HG02852 (cell line): ENCODE results near the gene SMAD1.

Source experiments
- ATAC-seq: cut with Tn5 transposase; IDR thresholded peaks from one replicate; pipeline ENCODE4 v1.9.1; 2021; ENCODE audit warnings: mild to moderate bottlenecking, moderate library complexity; ENCODE audit not compliant: unreplicated experiment

SMAD1 gene

DNA sequence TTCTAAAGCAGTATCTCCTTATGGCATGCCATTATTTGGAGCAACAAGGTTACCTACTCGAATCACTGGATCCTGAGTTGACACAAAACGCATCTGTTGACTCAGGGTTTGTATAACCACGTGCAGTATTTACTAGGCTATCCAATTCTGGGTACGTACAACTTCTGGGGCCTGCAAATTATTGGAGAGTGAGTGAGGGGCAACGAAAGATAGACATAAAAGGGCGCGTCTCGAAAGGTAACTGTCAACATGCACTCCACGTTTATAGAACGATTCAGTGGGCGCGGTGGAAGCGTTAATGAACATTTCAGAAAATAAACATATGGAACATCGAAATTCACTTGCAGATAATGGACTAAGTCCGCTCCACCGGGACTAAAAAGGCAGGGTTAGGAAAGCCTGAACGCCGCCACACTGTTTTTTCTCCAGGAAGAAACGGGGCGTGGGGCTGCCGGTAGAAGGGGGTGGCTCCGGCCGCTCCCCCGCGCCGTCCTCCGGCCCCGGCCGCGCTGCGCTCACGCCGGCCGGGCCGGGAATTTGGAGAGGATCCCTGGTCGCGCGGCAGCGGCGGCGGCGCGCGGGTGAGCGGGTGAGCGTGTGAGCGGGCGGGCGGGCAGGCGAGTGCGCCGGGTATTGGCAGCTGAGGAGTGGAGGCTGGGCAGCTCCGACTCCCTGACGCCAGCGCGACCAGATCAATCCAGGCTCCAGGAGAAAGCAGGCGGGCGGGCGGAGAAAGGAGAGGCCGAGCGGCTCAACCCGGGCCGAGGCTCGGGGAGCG lies at the start of gene SMAD1:
SMAD1 (plus strand) TSS at position 690 of the 778 bp plus-strand sequence. CDS start 32,761 bp downstream, outside the sequence.
- ATAC-seq, result peak; percentile 53

DNA sequence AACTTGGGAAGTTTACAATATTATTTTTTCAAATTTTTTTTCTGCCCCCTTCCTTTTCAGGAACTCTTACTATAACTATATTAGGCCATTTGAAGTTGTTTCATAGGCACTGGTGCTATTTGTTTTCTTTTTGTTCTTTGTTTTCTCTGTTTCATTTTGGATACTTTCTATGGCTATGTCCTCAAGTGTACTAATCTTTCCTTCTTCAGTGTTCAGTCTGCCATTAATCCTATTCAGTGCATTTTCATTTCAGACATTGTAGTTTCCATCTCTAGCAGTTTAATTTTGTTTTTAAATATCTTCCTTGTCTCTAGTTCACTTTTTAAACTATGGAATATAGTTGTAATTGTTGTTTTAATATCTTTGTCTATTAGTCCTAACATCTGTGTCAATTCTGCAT lies 48.0 kb upstream of the SMAD1 start:
- no peak for ATAC-seq

DNA sequence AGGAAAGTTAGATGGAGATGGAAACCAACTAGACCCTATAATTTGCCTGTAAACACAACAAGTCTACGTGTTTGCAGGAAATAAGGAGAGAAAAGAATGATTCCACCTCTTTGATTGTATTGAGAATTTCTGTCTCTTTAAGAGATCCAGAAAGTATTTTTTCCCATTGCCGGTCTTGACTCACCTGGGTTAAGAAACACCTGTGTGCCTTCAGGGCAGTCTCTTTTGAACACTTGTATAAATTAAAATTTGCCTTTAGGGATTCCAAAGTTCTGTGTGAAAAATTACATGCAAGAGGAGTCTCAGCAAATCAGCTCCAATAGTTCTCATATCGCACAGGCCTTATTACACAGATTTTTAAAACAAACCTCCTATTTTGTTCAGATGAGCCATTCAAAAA lies 46.0 kb upstream of the SMAD1 start:
- no peak for ATAC-seq

DNA sequence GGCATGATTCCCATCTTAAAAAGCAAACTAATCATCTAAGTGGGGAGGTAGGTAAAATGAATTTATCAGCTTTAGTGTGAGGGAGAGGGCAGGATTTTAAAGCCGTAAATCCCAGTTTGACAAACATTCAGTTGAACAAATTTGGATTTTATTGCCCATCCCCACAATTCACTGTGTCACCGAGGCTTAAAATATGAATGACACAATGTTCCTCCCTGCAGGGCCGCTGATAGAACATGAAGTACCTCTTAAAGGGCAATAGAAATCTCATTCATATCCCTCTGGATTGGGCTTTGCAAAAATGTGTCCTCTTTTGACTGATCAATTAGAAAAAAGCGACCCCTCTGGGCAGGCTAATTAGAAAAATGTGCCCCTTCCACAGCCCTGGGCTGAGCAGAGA lies 45.5 kb upstream of the SMAD1 start:
- no peak for ATAC-seq

DNA sequence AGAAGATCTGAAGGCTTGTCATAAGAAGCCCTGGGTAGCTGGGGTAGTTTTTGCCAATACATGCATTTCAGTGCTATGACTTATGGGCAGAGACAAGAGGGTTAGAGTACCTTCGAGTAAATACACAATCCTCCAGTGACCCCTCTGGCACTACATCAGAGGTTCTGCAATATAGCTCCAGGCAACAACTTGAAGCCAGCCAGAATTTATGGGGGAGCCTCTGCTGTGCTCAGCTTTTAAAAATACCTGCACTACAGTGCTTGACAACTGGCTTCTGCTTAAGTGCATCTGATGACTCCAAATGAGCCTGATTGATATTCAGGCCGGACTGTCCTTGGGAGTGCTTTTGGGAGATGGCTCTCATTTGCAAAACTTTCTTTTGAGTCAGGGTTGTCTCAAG lies 44.9 kb upstream of the SMAD1 start:
- ATAC-seq, result no peak

DNA sequence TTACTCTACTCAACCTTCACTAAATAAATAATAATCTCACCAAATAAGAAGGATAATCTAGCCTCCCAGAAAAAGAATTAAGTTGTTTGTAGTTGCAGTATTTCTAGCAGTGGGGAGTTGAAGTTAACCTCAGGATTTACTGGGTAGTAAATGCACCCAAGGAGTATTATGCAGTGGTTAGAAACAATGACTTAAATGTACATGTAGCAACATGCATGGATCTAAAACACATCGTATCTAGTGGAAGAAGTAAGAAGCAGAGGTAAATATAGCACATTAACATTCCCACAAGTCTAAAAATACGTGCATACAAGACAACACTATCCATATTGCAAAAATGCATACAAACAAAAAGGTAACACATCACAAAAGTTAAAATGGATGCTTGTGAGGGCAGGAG lies 44.2 kb upstream of the SMAD1 start:
- no peak for ATAC-seq

DNA sequence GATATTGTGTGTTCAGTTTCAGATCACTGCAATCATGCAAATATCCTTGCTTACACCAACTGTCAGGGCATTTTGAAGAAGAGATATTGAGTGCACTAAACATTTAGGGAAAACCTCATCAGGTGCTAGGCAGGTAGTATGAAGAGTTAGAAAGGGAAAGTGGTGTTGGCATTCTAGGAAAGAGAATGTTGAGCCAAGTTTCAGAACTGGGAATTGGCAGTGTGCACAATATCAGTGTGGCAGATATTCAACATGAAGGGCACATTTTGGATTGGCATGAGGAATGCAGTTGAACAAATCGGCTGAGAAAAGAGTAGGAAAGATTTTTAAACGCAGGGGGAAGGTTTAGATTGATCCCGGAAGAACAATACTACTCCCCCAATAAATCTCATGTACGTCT lies 43.4 kb upstream of the SMAD1 start:
- no peak for ATAC-seq

DNA sequence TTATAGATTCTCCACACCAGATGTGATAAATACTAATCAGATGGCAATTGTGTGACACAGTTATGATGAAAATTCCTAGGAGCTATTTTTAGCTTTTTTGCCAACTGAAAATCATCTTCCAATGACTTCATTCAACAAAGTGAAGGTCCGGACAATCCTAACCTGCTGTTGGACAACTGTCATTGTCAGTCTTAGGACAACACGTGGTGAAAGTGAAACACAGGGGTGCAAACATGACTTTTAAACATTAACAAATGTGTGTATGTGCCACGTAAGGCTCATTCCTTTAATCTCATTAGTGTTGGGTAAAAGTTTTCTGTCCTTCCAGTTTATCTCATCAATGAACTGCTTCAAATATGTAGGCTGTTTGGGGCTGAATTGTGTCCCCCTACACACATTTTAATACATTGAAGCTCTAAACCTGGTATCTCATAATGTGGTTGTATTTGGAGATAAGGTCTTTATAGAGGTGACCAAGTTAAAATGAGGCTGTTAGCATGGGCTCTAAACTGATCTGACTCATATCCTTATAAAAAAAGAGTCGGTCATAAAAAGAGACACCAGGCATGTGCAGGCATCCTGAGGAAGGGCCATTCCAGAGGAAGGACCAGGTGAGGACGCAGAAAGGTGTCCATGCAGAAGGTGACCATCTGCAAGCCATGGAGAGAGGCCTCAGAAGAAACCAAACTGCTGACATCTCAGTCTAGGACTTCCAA lies 41.2 kb upstream of the SMAD1 start:
- no peak for ATAC-seq

DNA sequence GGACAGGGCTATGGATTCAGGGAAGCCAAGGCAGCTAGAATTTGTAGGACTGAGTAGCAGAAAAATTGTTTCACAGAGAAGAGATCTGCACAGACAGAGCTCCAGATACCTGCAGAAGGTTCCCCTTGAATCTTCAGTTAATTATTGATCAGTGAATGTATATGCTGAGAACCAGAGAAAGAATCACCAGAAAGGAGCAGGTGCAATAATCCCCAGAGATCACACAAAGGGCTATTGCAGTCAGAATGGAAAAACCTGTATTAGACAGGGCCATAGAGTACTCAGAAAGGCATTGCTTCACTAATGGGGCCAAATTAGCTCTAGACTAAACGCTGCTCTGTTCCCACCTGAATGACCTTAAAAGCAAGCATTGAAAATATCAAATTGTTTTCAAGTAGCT lies 35.5 kb upstream of the SMAD1 start:
- no peak for ATAC-seq

DNA sequence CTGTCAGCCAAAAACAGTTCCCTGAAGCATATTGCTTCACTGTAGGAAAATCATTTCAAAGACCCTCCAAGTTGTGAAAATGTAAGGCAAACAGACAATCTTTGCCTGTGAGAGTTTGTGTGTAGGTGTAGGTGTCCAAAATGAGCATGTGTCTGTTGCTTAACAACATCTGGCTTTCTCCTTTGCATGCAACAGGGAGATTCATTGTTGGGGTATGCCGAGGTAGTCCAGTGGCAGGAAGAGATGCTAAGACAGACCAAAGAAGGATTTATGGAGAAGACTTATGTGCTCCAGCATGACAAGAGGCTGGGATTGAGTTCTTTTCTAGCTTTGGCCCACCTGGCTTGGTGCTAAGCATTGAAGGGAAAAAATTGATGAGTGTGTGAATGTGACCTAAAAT lies 29.8 kb upstream of the SMAD1 start:
- ATAC-seq, result no peak

DNA sequence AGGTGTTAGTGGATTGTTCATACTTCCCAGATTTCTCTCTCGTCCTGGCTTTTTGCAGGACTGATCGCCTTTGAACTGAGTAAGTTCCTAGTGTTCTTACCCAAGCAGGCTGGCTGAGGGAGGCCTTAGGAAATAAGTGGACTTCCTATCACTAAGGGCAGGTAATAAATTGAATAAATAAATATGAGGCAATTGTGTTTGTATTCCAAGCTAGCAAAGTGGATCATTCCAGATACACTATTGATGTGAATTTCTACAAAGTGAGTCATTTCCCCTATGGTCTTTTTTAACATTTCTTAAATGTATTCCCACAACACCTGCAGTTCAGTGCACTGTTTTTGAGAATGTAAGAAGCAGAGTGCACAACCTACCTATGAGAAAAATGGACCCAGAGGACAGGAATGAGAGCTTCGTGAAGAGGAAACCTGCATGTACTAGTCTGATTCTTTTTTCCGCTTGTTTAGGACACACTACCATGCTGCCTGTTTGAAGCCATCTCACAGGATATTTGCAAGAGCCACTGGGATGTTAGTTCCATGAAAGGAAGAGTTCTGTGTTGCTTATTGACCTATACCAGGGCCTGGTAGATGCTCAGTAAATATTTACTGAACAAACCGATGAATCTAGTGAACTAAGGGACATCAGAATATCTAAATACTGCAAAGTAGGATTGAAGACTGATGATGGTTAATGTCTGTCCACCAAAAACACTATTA lies 29.0 kb upstream of the SMAD1 start:
- no peak for ATAC-seq

DNA sequence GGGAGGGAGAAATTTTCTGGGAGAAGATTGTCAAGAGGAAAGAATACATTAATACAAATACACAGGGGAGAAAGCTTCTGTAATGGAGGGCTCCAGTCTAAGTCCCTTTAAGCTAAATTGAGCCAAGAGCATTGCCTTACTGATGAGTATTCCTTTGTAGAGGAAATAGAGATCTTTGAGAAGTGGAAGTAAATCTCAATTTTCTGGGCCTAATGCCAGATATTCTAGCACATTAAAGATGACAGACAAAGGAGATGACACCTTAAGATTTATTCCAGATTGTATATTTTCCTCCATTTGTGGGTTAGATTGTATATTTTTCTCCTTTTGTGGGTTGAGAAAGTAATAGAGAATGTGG lies 28.5 kb upstream of the SMAD1 start:
- no peak for ATAC-seq

DNA sequence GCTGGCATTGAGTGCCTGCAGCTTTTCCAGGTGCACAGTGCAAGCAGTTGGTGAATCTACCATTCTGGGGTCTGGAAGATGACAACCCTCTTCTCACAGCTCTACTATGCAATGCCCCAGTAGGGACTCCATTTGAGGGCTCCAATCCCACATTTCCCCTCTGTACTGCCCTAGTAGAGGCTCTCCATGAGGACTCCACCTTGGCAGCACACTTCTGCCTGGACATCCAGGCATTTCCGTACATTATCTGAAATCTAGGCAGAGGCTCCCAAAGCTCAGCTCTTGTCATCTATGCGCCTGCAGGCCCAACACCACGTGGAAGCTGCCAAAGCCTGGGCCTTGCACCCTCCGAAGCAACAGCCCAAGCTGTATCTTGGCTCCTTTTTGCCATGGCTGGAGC lies 8.4 kb upstream of the SMAD1 start:
- no peak for ATAC-seq

DNA sequence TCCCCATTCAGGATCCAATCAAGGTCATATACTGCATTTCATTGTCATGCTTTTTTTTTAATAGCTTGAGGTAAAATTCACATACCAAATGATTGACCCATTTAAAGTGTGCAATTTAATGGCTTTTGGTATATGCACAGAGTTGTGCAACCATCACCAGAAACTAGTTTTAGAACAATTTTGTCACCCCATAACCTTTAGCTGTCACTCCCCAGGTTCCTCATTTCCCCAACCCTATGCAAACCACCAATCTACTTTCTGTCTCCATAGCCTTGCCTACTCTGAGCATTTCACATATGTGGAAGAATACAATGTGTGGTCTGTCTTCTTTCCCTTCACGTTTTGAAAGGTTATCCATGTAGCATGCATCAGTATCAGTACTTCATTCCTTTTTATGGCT lies 1.4 kb upstream of the SMAD1 start:
- ATAC-seq, result no peak

DNA sequence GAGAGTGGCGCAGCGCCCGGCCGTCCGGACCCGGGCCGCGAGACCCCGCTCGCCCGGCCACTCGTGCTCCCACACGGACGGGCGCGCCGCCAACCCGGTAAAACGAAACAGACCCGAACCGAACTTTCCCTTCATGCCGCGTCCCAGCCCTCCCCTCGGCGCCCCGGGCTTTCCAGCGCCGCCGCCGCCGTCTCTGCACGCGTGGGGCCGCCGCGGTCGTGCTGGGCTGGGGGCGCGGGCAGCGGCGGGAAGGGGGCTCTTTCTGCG lies 222 bp downstream of the SMAD1 start:
- ATAC-seq, result peak; percentile 25

DNA sequence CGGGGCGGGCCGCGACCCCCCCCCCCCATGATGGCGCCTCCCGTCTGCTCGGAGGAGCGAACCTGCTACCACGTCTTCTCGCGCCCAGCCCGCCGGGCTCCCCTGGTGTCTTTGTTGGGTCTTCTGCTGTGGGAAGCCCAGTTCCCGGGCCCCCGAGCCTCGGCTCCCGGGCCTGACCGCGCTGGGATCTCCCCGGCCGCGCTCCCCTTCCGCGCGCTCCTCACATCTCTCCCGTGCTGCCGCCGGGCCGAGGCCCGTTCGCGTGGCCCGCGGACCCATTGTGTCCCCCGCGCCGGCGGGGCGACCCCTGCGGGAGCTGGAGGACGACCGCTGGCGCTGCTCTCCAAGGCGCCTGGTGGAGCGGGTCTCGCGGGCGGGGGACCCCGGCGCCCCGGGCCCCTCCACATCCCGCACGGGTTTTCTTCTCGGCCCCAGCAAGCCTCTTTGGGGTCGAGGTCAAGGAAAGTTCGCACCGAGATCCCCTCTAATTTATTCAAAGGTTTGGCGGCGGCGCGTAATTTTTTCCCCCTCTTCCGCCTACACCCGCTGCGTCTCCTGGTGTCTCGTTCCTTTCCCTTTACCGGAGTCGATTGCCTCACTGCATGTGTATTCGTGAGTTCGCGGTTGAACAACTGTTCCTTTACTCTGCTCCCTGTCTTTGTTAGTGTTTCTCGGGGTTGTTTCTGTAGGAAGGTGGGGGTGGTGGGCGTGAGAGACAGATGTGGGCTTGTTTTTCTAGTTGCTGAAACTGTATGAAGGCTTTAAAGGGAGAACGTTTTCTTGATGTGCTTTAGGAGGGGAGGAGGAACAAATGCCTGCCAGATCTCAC lies 770 bp downstream of the SMAD1 start:
- ATAC-seq, result peak; percentile 34

DNA sequence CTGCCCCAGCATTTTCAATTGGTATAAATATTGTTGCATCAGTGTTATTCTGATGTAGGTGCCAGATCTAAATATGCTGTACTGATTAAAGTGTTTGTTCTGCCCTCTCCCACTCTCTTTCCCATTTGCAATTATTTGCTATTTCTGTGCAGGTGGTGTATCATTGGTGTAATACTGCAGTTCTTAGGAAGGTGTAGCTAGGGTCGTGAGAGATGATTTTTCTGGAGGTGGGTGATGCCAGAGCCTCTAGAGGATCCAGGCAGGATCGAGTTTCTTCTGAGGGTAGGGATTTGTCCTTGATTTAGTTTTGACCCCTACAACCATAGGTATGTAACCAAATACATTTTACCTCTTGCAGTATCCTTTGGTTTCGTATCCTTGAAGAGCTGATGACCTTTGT lies 1.9 kb downstream of the SMAD1 start:
- ATAC-seq, result no peak

DNA sequence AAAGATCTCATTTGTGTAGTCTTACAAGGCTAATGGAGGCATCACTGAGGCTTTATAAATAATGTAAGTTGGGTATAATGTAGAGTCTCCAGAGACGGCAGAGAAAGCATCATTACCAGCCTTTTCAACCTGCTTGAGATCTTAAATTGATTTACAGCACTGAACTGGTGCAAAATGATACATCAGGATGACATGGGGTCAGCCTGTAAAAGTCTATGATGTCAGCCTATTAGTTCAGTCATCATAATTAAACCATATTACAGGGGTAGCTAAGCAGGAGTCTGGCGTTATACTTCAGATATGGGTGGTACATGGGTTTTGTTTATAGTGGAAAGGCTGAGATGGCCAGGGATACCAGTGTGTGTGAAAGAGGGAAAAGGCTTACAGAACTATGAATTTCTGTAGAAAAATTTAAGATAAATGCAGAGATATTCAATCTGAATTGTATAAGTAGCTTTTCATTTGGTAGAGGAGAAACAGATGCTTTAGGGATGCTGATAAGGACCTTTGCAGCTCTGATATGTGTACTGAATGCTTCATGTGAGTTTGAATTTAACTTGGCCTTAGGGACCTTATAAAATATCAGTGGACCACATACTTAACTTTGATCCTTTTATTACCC lies 2.7 kb downstream of the SMAD1 start:
- no peak for ATAC-seq

DNA sequence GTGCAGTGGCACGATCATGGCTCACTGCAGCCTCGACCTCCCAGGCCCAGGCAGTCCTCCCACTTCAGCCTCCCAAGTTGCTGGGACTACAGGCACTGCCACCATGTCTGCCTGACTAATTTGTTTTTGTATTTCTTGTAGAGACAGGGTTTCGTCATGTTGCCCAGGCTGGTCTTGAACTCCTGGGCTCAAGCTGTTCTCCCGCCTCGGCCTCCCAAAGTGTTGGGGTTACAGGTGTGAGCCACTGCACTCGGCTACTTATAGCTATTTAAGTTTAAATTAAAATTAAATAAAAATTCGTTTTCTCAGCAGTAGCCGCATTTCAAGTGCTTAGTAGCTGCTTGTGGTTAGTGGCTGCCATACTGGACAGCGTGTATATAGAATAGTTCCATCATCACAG lies 3.5 kb downstream of the SMAD1 start:
- no peak for ATAC-seq

DNA sequence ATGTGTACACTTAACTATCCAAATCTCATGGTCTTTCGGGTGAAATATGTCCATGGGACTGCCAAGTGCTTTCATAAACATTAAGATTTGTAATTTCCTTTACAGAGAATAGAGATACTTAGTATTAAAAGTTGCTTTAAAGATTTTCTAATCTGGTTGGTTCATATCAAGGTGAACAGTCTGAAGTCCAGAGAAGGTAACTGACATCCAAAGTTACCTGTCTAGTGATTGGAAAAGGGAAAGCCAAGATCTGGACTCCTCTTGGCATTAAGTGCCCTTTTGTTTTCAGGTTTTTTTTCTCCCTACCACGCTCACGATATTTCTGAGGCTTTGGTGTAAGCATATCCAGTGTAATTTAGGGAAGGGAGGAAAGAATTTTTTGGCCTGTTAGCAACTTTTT lies 5.0 kb downstream of the SMAD1 start:
- ATAC-seq, result no peak

DNA sequence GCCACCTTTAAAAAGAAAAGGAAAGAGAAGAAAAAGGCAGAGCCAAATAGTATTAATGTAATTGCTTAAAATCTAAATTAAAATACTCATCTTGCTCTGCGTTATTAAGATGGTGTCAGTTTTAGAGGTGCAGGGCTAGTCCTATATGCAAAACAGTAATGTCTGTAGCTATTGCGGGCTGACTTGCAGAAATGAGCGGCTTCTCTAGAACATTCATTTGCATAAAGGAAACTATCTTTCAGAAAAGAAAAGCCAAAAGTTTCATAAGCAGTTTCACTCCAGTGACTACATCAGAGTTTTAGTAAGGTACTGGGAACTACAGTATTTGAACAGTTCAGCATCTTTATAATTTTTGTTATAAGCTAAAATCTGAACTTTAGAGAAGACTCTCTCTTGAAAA lies 6.0 kb downstream of the SMAD1 start:
- ATAC-seq, result peak; percentile 96
